Lung (tissue), 12 donors: ENCODE data around the gene NDUFAF7. TPM values are rescaled to one million over a fixed set of nuclear protein-coding genes. Genes with fewer than 3 reads are reported as not detected.

Source experiments
- ATAC-seq: fragments of 200-7000 bp; cut with Tn5 transposase; one replicate; pipeline ENCODE4 v1.9.1; 2020; ENCODE audit warnings: moderate number of reproducible peaks; ENCODE audit not compliant: insufficient read depth, low FRiP score
- DNase-seq, 3 donors: peaks; one replicate each; pipeline ENCODE4 v3.0.0-alpha.2; 2013 to 2017
- H3K27ac ChIP-seq, 2 donors: one replicate each; pipeline ENCODE4 v1.5.1; 2013; ENCODE audit warnings: mild to moderate bottlenecking in 2 of 2, moderate library complexity in 2 of 2, control low read depth in 1 of 2, inconsistent platforms in 1 of 2, low read depth in 1 of 2, low read length in 1 of 2
- H3K27me3 ChIP-seq, 3 donors: one replicate each; pipeline ENCODE4 v1.5.1; 2013; ENCODE audit warnings: low read length in 2 of 3; ENCODE audit not compliant: control insufficient read depth in 3 of 3, insufficient read depth in 3 of 3
- H3K36me3 ChIP-seq, 4 donors: one replicate each; pipeline ENCODE4 v1.5.1; 2013; ENCODE audit warnings: low read length in 4 of 4, mild to moderate bottlenecking in 1 of 4, moderate library complexity in 1 of 4; ENCODE audit not compliant: control insufficient read depth in 4 of 4, insufficient read depth in 4 of 4
- H3K4me1 ChIP-seq, 5 donors: one replicate each; pipeline ENCODE4 v1.5.1; 2013; ENCODE audit warnings: low read length in 5 of 5, mild to moderate bottlenecking in 2 of 5, moderate library complexity in 1 of 5; ENCODE audit not compliant: control insufficient read depth in 5 of 5, insufficient read depth in 5 of 5
- H3K4me3 ChIP-seq: one replicate; pipeline ENCODE4 v1.5.1; 2013; ENCODE audit warnings: mild to moderate bottlenecking, control low read depth, moderate library complexity
- H3K9ac ChIP-seq, 2 donors: one replicate each; pipeline ENCODE4 v1.5.1; 2013; ENCODE audit warnings: low read length in 2 of 2, control low read depth in 1 of 2; ENCODE audit not compliant: insufficient read depth in 1 of 2
- H3K9me3 ChIP-seq, 4 donors: one replicate each; pipeline ENCODE4 v1.5.1; 2013; ENCODE audit warnings: low read length in 3 of 4, mild to moderate bottlenecking in 1 of 4, moderate library complexity in 1 of 4; ENCODE audit not compliant: control insufficient read depth in 4 of 4, insufficient read depth in 3 of 4
- CTCF ChIP-seq: IDR thresholded peaks from 2 replicates; pipeline ENCODE4 v1.5.1; 2012; ENCODE audit warnings: mild to moderate bottlenecking; ENCODE audit errors: control extremely low read depth, extremely low read depth
- WGBS, 2 donors: extraction: QIAGEN DNeasy Blood & Tissue Kit; methylation state at CpG; one replicate each; pipeline ENCODE4 v1.1.7; 2013; 5-methylcytosine and 5-hydroxymethylcytosine counted together
- polyA plus RNA-seq, 2 donors: library from polyadenylated mRNA; stranded (reverse); fragments of 200-250 nt; gene quantifications; one replicate each; pipeline ENCODE4 v1.2.1, GENCODE V29; 2013
- total RNA-seq, 2 donors: library from RNA; depleted of rRNA in 1 of 2; stranded (reverse); fragments of >200 nt in 1 of 2; gene quantifications; one replicate each; pipeline ENCODE4 v1.2.1, GENCODE V29; 2014 to 2021
- donor health status: control.
- donor health status: control.
- donor health status: Bipolar disorder and iron deficiency.
- donor health status: healthy.
- donor health status: DM: yes; HTN: yes; CAD: no.

NDUFAF7 gene
- total and polyA plus RNA-seq, 4 donors = 9.2 to 25.3 (median 14.7) TPM

DNA sequence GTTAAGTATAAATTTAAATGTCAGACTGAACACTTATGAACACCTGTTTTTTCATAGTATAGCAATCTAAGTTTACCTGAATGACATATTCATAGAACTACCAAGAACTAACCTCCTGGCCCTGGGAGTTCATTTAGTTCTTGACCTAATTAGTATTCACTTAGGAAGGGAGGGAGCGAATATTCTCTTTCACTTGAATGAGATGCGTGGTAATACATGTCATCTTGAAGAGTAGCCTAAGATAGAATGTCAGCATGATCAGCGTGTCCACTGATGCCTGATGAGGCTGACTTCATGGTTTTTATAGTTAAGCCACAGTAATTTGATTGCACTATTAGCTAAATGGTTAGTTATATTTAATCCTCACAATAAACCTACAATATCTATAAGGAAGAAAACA, 13.3 kb downstream of the NDUFAF7 start:
- ATAC-seq (no peak), DNase-seq (no peak)
- Histone ChIP-seq H3K9ac (no peak overlapping the region), H3K4me3 (no peak overlapping the region), H3K27me3 (no peaks in the 10 kb centered on the region), H3K36me3 (peaks cover 10 to 52% (median 28%) of the 10 kb centered on the region in 4 donors), H3K27ac (no peak overlapping the region), H3K9me3 (no peaks in the 10 kb centered on the region), H3K4me1 (peaks cover 0 to 2% (median 0%) of the 10 kb centered on the region in 5 donors)
- 96 to 100% methylated on average over 3 of the region's 3 CpGs for WGBS, 2 donors
- TF ChIP-seq CTCF = no peak

DNA sequence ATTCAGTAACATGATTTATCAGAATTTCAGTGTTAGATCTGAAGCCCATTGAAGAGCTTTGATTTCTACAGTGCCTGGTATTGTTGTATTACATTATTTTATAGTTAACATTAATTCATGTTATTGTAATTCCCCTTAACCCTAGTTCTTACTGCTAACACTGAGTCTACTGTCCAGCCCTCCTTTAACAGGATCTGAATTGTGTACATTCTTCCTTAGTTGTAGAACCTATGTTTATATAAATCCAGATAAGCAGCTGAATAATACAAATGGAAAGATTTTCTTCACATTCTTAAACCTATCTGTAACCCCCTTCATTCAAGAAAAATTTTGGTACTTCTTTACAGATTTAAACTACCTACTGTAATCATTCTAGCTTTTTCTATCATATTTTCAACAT, 14.7 kb downstream of the NDUFAF7 start:
- H3K9me3 ChIP-seq = no peaks in the 10 kb centered on the region
- no peak overlapping the region for H3K27ac ChIP-seq
- H3K9ac ChIP-seq = no peak overlapping the region
- TF ChIP-seq CTCF = no peak
- DNase-seq = no peak
- H3K27me3 ChIP-seq = no peaks in the 10 kb centered on the region
- no peak overlapping the region for H3K4me3 ChIP-seq
- no peaks in the 10 kb centered on the region for H3K4me1 ChIP-seq
- no peak for ATAC-seq
- H3K36me3 ChIP-seq = peaks cover 8 to 52% (median 31%) of the 10 kb centered on the region in 4 donors

DNA sequence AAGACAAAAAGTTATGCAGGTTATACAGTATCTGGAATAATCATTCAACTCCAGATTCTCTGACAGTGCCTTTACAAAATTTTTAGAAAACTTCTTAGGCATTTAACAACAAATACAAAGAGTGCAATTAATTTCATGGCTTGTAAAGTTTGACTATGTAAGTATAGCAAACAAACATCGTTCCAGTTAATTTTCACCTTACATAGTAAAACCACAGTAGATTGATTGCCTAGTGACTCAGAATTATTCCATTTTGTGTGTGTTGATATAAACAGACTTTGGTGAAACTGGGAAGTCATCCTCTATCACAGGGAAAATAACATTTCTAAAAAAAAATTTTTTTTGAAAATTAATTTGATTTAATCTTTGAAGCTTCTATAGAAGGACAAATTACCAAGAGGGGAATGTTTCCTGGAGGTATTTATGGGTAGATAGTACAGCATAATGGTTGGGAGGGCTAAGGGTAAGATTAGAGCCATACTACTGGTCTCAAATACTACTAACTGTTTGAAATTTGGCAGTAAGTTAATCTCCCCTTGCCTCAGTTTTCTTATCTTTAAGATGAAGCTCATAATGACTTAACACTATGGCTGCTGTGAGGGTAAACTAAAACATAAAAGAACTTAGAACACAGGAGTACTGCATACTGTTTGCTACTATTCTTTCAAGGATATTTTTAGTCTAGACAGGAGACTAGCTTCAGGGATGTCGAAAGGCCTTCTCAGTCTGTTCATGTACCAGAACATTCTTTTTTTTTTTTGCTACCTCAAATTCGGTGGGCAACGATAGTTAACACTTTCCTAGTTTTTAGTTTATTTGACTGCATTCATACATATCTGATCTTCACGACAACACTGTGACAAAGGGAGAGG, 19.6 kb downstream of the NDUFAF7 start:
- Histone ChIP-seq H3K27me3 (no peaks in the 10 kb centered on the region), H3K4me3 (no peak overlapping the region), H3K9me3 (no peaks in the 10 kb centered on the region), H3K4me1 (no peaks in the 10 kb centered on the region), H3K36me3 (peaks cover 10 to 51% (median 41%) of the 10 kb centered on the region in 4 donors), H3K9ac (no peak overlapping the region), H3K27ac (no peak overlapping the region)
- DNase-seq (no peak), ATAC-seq (no peak)
- WGBS, 2 donors = 87 to 88% methylated on average over 5 of the region's 5 CpGs
- no peak for TF ChIP-seq CTCF

DNA sequence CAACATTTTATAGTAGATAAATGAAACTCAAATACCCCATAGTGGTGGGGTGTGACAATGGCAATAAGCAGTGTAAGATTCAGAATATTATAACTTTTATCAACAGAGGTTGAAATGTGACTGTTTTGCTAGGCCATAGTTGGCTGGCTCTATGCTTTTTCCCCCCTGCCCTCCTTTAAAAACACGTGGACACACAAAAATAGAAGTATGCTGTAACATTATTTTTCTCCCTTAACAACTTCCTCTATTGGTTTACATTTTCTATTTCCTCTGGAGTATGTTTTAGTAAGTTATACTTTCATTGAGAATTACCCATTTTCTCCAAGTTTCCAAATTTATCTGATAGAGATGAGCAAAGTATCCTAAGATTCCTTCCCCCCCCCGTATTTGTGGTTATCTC, 31.1 kb downstream of the NDUFAF7 start:
- TF ChIP-seq CTCF = no peak
- Histone ChIP-seq H3K27ac (no peak overlapping the region), H3K4me1 (no peaks in the 10 kb centered on the region), H3K4me3 (no peak overlapping the region), H3K36me3 (peaks cover 0 to 14% (median 6%) of the 10 kb centered on the region in 4 donors), H3K9ac (no peak overlapping the region), H3K27me3 (no peaks in the 10 kb centered on the region), H3K9me3 (no peaks in the 10 kb centered on the region)
- ATAC-seq = no peak
- WGBS, 2 donors = 45 to 51% methylated on average over 2 of the region's 2 CpGs
- DNase-seq = no peak
